Naive B cell (primary cell): ENCODE data around the gene TNF. TPM values are rescaled to one million over a fixed set of nuclear protein-coding genes. Genes with fewer than 3 reads are reported as not detected.
A peak's percentile ranks its signal among the peaks of the same experiment; 100 is the strongest.

Experiments used
- ATAC-seq, 2 donors: fragments of 150-1000 bp; cut with Tn5 transposase; 2 replicates each; pipeline ENCODE4 v1.10.0; 2021; ENCODE audit warnings: low read depth in 2 of 2, mild to moderate bottlenecking in 2 of 2, moderate library complexity in 2 of 2
- DNase-seq: peaks from one replicate; pipeline ENCODE4 v3.0.0; 2022
- H3K27ac Mint-ChIP-seq, 6 donors: one replicate each; pipeline ENCODE4 v1.8.0; 2020 to 2022; ENCODE audit warnings: mild to moderate bottlenecking in 6 of 6, mixed read lengths in 6 of 6, moderate library complexity in 5 of 6, inconsistent platforms in 2 of 6
- H3K27me3 Mint-ChIP-seq, 3 donors: one replicate each; pipeline ENCODE4 v1.8.0; 2021 to 2022; ENCODE audit warnings: mixed read lengths in 3 of 3, mild to moderate bottlenecking in 1 of 3
- H3K36me3 Mint-ChIP-seq, 2 donors: one replicate each; pipeline ENCODE4 v1.8.0; 2020 to 2022; ENCODE audit warnings: mixed read lengths in 2 of 2, inconsistent platforms in 1 of 2, mild to moderate bottlenecking in 1 of 2
- H3K4me1 Mint-ChIP-seq, 3 donors: one replicate each; pipeline ENCODE4 v1.8.0; 2020 to 2022; ENCODE audit warnings: mixed read lengths in 3 of 3, inconsistent platforms in 1 of 3, mild to moderate bottlenecking in 1 of 3, moderate library complexity in 1 of 3
- H3K4me3 Mint-ChIP-seq, 8 donors: one replicate each; pipeline ENCODE4 v1.8.0; 2020 to 2022; ENCODE audit warnings: mild to moderate bottlenecking in 8 of 8, mixed read lengths in 8 of 8, moderate library complexity in 8 of 8, inconsistent platforms in 2 of 8
- H3K9me3 Mint-ChIP-seq, 7 donors: one replicate each; pipeline ENCODE4 v1.8.0; 2020 to 2022; ENCODE audit warnings: mixed read lengths in 7 of 7, mild to moderate bottlenecking in 5 of 7, inconsistent platforms in 2 of 7, moderate library complexity in 1 of 7
- polyA plus RNA-seq, 6 donors: library from polyadenylated mRNA; unstranded; fragments of 300-500 nt; fragmentation: Illumina TruSeq; gene quantifications; one replicate each; pipeline ENCODE4 v1.2.3, GENCODE V29; 2021; ENCODE audit warnings: low read depth in 6 of 6

Gene TNF
- polyA plus RNA-seq, 6 donors from 2014 or later: 1.1 to 5.2 (median 2.6) TPM

DNA sequence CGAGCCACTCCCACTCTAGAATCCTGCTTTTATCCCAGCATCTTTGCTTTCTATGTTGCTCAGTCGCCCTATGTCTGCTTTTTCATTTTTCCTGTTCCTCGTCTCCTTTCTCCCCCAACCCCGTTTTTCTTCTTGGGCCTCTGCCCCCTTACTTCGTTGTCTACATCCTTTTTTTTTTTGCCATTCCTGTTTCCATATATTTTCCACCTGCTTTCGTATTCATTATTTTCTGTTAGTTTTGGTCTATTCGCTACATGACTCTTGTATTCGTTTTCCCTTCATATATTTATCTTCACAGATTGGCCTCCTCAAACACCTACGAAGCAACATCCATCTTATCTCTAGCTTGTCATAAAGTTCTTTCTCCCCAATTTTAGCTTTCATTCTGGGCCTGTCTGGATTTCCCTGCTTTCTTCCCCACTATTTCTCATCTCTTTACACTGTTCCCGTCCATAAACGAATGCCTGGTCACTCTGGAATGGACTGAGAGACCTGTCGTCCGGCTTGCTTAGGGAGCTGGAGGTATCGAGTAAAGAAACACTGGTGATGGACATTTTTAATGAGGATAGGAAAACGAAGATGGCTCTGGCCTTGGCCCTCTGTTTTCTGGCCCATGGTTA is 46.1 kb downstream of the TNF start:
- Mint-ChIP-seq H3K36me3 (peaks cover 7 to 8% of the 10 kb centered on the region in 2 donors), H3K4me3 (peak overlapping the region; percentile 74 to 98 (median 90)), H3K27ac (peak overlapping the region; percentile 78 to 99 (median 93)), H3K27me3 (no peaks in the 10 kb centered on the region), H3K9me3 (peaks cover 0 to 1% (median 0%) of the 10 kb centered on the region in 7 donors), H3K4me1 (peaks cover 21 to 40% (median 25%) of the 10 kb centered on the region in 3 donors)
- no peak for ATAC-seq
- no peak for DNase-seq

DNA sequence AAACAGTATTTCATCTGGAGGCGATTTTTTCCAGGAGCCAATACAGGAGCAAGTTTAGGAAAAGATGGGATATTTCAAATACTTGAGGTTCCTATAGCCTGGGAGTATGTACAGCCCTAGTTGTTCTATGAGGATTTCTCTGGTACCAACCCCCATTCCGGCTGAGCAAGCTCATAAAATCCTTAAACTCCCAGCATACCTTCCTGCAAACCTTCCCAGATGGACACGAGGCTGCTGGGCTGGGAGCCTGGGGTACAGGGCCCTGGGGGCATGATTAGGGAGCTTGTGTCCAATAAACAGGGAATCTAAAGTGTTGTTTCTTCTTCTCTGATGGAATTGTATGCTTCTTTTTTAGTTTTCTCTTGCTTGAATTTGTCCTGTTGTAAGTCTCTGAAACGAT is 46.6 kb downstream of the TNF start:
- Mint-ChIP-seq H3K36me3 (peaks cover 10 to 14% of the 10 kb centered on the region in 2 donors), H3K27ac (peak overlapping the region; percentile 78 to 99 (median 93))

DNA sequence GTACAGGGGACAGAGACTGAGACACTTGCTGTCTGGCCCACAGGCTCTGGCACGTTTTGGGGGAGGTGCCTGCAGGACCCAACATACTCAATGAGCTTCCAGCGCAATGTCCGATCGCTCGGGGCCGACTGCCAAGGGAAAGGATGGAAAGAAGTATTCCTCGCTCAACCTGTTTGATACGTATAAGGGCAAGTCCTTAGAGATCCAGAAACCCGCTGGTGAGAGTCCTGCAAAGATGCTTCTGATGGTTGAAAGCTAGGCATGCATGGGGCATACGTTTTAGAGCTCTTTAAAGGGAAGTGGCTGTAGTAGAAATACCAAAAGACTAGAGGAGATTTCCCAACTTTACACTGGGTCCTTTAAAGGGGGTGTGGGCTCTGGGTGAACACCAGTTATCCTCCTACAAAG is 47.3 kb downstream of the TNF start:
- H3K4me3 Mint-ChIP-seq: peak overlapping the region in 2 of 8 donors; percentile 89 to 90
- H3K27me3 Mint-ChIP-seq: no peaks in the 10 kb centered on the region
- DNase-seq (no peak), ATAC-seq (no peak)
- peak overlapping the region in 4 of 6 donors; percentile 31 to 98 (median 84) for H3K27ac Mint-ChIP-seq
- H3K9me3 Mint-ChIP-seq: peaks cover 0 to 1% (median 0%) of the 10 kb centered on the region in 7 donors
- peaks cover 16 to 21% of the 10 kb centered on the region in 2 donors for H3K36me3 Mint-ChIP-seq
- H3K4me1 Mint-ChIP-seq: peaks cover 24 to 31% (median 30%) of the 10 kb centered on the region in 3 donors

More for the DNA sequence above, 46.6 kb downstream of the TNF start:
- no peak for ATAC-seq
- Mint-ChIP-seq H3K9me3 (peaks cover 0 to 1% (median 0%) of the 10 kb centered on the region in 7 donors), H3K4me3 (peak overlapping the region; percentile 74 to 98 (median 90)), H3K27me3 (no peaks in the 10 kb centered on the region), H3K4me1 (peaks cover 19 to 34% (median 24%) of the 10 kb centered on the region in 3 donors)
- DNase-seq: no peak

- Mint-ChIP-seq H3K27ac (peak overlapping the region in 2 of 6 donors; percentile 30 to 67), H3K9me3 (peaks cover 0 to 1% (median 0%) of the 10 kb centered on the region in 7 donors), H3K27me3 (no peaks in the 10 kb centered on the region), H3K4me3 (peak overlapping the region in 1 of 8 donors; percentile 10), H3K4me1 (peaks cover 26 to 35% (median 31%) of the 10 kb centered on the region in 3 donors), H3K36me3 (peaks cover 22 to 28% of the 10 kb centered on the region in 2 donors)
- ATAC-seq: no peak
- no peak for DNase-seq
Measured at GRCh38 chr6:31624070-31624469, 48.7 kb downstream of the TNF start.

- Mint-ChIP-seq H3K4me3 (no peak overlapping the region), H3K36me3 (peaks cover 26 to 48% of the 10 kb centered on the region in 2 donors)
Measured at GRCh38 chr6:31626952-31627351, 51.6 kb downstream of the TNF start.

GRCh38 chr6:31627690-31628287 is 52.4 kb downstream of the TNF start:
- no peak for DNase-seq
- no peaks in the 10 kb centered on the region for H3K27me3 Mint-ChIP-seq
- H3K4me1 Mint-ChIP-seq: peaks cover 3 to 17% (median 8%) of the 10 kb centered on the region in 3 donors
- H3K9me3 Mint-ChIP-seq: no peaks in the 10 kb centered on the region
- peak overlapping the region in 3 of 6 donors; percentile 7 to 78 (median 64) for H3K27ac Mint-ChIP-seq
- peak overlapping the region in 1 of 8 donors; percentile 21 for H3K4me3 Mint-ChIP-seq
- peaks cover 26 to 48% of the 10 kb centered on the region in 2 donors for H3K36me3 Mint-ChIP-seq
- no peak for ATAC-seq

More at GRCh38 chr6:31626952-31627351, 51.6 kb downstream of the TNF start:
- DNase-seq: no peak
- Mint-ChIP-seq H3K9me3 (no peaks in the 10 kb centered on the region), H3K27me3 (no peaks in the 10 kb centered on the region), H3K4me1 (peaks cover 12 to 23% (median 16%) of the 10 kb centered on the region in 3 donors), H3K27ac (peak overlapping the region in 2 of 6 donors; percentile 44 to 64)
- no peak for ATAC-seq

Other genes starting within 250 kb of the TNF start
- 1,000 to 10,000 TPM; 3,795 to 6,657 (median 6,196) TPM for gene HLA-B, start 218.4 kb upstream of the TNF start, polyA plus RNA-seq
- gene MICA, start 172.0 kb upstream of the TNF start, polyA plus RNA-seq: 1 to 10 TPM; 3.6 to 6.3 (median 4.4) TPM
- 10 to 100 TPM in 3 of 6 donors, 1 to 10 TPM in 3; 4.4 to 14.3 (median 9.7) TPM for gene MICB, start 77.4 kb upstream of the TNF start, polyA plus RNA-seq
- not detected for gene MCCD1, start 46.6 kb upstream of the TNF start, polyA plus RNA-seq
- 100 to 1,000 TPM in 1 of 6 donors, 10 to 100 TPM in 5; 41.6 to 117 (median 74.5) TPM for gene DDX39B, start 33.6 kb upstream of the TNF start, polyA plus RNA-seq
- under 1 TPM in 2 of 6 donors, not detected in 4; 0.67 to 0.69 TPM for gene ATP6V1G2, start 29.0 kb upstream of the TNF start, polyA plus RNA-seq
- gene NFKBIL1, start 28.0 kb upstream of the TNF start, polyA plus RNA-seq: 10 to 100 TPM in 2 of 6 donors, 1 to 10 TPM in 3, under 1 TPM in 1; 0.24 to 11.4 (median 8.9) TPM
- gene LTA, start 3.3 kb upstream of the TNF start, polyA plus RNA-seq: 10 to 100 TPM in 5 of 6 donors, 1 to 10 TPM in 1; 6.6 to 26.0 (median 19.4) TPM
- 1,000 to 10,000 TPM; 1,940 to 3,141 (median 2,206) TPM for gene LTB, start 6.9 kb downstream of the TNF start, polyA plus RNA-seq
- gene LST1, start 10.7 kb downstream of the TNF start, polyA plus RNA-seq: 10 to 100 TPM; 28.2 to 78.2 (median 35.2) TPM
- 100 to 1,000 TPM in 5 of 6 donors, 10 to 100 TPM in 1; 84.4 to 158 (median 108) TPM for gene NCR3, start 17.4 kb downstream of the TNF start, polyA plus RNA-seq
- gene AIF1, start 39.7 kb downstream of the TNF start, polyA plus RNA-seq: 10 to 100 TPM in 1 of 6 donors, 1 to 10 TPM in 4, under 1 TPM in 1; 0.50 to 14.4 (median 3.5) TPM
- gene PRRC2A, start 45.1 kb downstream of the TNF start, polyA plus RNA-seq: 10 to 100 TPM in 1 of 6 donors, 1 to 10 TPM in 4, under 1 TPM in 1; 0.70 to 11.3 (median 6.3) TPM
- 10 to 100 TPM; 20.1 to 27.0 (median 24.2) TPM for gene BAG6, start 77.1 kb downstream of the TNF start, polyA plus RNA-seq
- 10 to 100 TPM in 4 of 6 donors, 1 to 10 TPM in 2; 7.6 to 19.6 (median 13.7) TPM for gene APOM, start 80.3 kb downstream of the TNF start, polyA plus RNA-seq
- gene C6orf47, start 85.2 kb downstream of the TNF start, polyA plus RNA-seq: 10 to 100 TPM; 16.8 to 39.9 (median 28.4) TPM
- gene GPANK1, start 89.4 kb downstream of the TNF start, polyA plus RNA-seq: 10 to 100 TPM; 18.5 to 27.8 (median 23.5) TPM
- 100 to 1,000 TPM; 279 to 299 (median 286) TPM for gene CSNK2B, start 90.5 kb downstream of the TNF start, polyA plus RNA-seq
- under 1 TPM in 3 of 6 donors, not detected in 3; 0.23 to 0.87 (median 0.50) TPM for gene LY6G5B, start 94.4 kb downstream of the TNF start, polyA plus RNA-seq
- 1 to 10 TPM in 1 of 6 donors, under 1 TPM in 3, not detected in 2; 0.48 to 1.6 (median 0.92) TPM for gene LY6G5C, start 105.5 kb downstream of the TNF start, polyA plus RNA-seq
- gene ABHD16A, start 127.8 kb downstream of the TNF start, polyA plus RNA-seq: 10 to 100 TPM; 27.3 to 45.3 (median 33.4) TPM
- 1 to 10 TPM in 1 of 6 donors, under 1 TPM in 2, not detected in 3; 0.60 to 1.8 (median 0.75) TPM for gene LY6G6F, start 131.3 kb downstream of the TNF start, polyA plus RNA-seq
- not detected for gene LY6G6D, start 139.8 kb downstream of the TNF start, polyA plus RNA-seq
- not detected for gene LY6G6C, start 146.2 kb downstream of the TNF start, polyA plus RNA-seq
- gene MPIG6B, start 147.8 kb downstream of the TNF start, polyA plus RNA-seq: 1 to 10 TPM in 5 of 6 donors, not detected in 1; 3.0 to 5.1 (median 3.7) TPM
- 10 to 100 TPM; 57.1 to 87.6 (median 82.1) TPM for gene DDAH2, start 153.7 kb downstream of the TNF start, polyA plus RNA-seq
- 100 to 1,000 TPM; 536 to 743 (median 628) TPM for gene CLIC1, start 161.0 kb downstream of the TNF start, polyA plus RNA-seq
- 1 to 10 TPM in 5 of 6 donors, not detected in 1; 1.9 to 9.3 (median 2.6) TPM for gene MSH5, start 164.4 kb downstream of the TNF start, polyA plus RNA-seq
- gene SAPCD1, start 187.1 kb downstream of the TNF start, polyA plus RNA-seq: under 1 TPM in 1 of 6 donors, not detected in 5; 0.96 TPM
- gene VWA7, start 201.8 kb downstream of the TNF start, polyA plus RNA-seq: under 1 TPM in 2 of 6 donors, not detected in 4; 0.13 to 0.29 TPM
- gene VARS1, start 220.2 kb downstream of the TNF start, polyA plus RNA-seq: 10 to 100 TPM; 42.2 to 70.6 (median 50.3) TPM
- 100 to 1,000 TPM in 1 of 6 donors, 10 to 100 TPM in 5; 75.4 to 107 (median 92.4) TPM for gene LSM2, start 231.4 kb downstream of the TNF start, polyA plus RNA-seq
- gene HSPA1L, start 239.7 kb downstream of the TNF start, polyA plus RNA-seq: 1 to 10 TPM in 1 of 6 donors, under 1 TPM in 4, not detected in 1; 0.45 to 1.4 (median 0.71) TPM
- 10 to 100 TPM in 2 of 6 donors, 1 to 10 TPM in 3, under 1 TPM in 1; 0.23 to 12.1 (median 7.9) TPM for gene HSPA1A, start 240.0 kb downstream of the TNF start, polyA plus RNA-seq